Endodermal cell (in vitro differentiated cells): ENCODE results near the gene MYO16. TPM values are rescaled to one million over a fixed set of nuclear protein-coding genes. Genes with fewer than 3 reads are reported as not detected.

ENCODE experiments used
- DNase-seq: peaks from one replicate; pipeline ENCODE4 v3.0.0-alpha.2; 2017
- H3K27ac ChIP-seq: 2 replicates; pipeline ENCODE4 v1.5.1; 2013; ENCODE audit warnings: mild to moderate bottlenecking, low read depth, low read length, moderate library complexity
- H3K27me3 ChIP-seq: 2 replicates; pipeline ENCODE4 v1.6.1; 2013; ENCODE audit warnings: mild to moderate bottlenecking, low read length, moderate library complexity; ENCODE audit not compliant: insufficient read depth, control insufficient read depth, poor library complexity, severe bottlenecking
- H3K36me3 ChIP-seq: 2 replicates; pipeline ENCODE4 v1.7.0; 2013; ENCODE audit warnings: mild to moderate bottlenecking, low read length, moderate library complexity; ENCODE audit not compliant: control insufficient read depth, insufficient read depth
- H3K4me1 ChIP-seq: one replicate; pipeline ENCODE4 v1.7.0; 2013; ENCODE audit warnings: low read length; ENCODE audit not compliant: control insufficient read depth, insufficient read depth
- H3K4me3 ChIP-seq: 2 replicates; pipeline ENCODE4 v1.5.1; 2013; ENCODE audit warnings: mild to moderate bottlenecking, low read length, moderate library complexity
- H3K9ac ChIP-seq: 2 replicates; pipeline ENCODE4 v1.6.1; 2013; ENCODE audit warnings: mild to moderate bottlenecking, low read length, moderate library complexity; ENCODE audit not compliant: poor library complexity, severe bottlenecking; ENCODE audit errors: extremely low read depth
- H3K9me3 ChIP-seq: 2 replicates; pipeline ENCODE4 v1.6.1; 2013; ENCODE audit warnings: mild to moderate bottlenecking, low read length, moderate library complexity; ENCODE audit not compliant: control insufficient read depth
- H3K27ac Mint-ChIP-seq: 2 replicates; pipeline ENCODE4 v1.8.0; 2020; ENCODE audit warnings: mixed read lengths
- H3K27me3 Mint-ChIP-seq: 2 replicates; pipeline ENCODE4 v1.8.0; 2021; ENCODE audit warnings: mild to moderate bottlenecking, mixed read lengths; ENCODE audit not compliant: insufficient read depth
- H3K36me3 Mint-ChIP-seq: 2 replicates; pipeline ENCODE4 v1.8.0; 2020; ENCODE audit warnings: low read depth, mixed read lengths
- H3K4me1 Mint-ChIP-seq: 2 replicates; pipeline ENCODE4 v1.8.0; 2020; ENCODE audit warnings: mixed read lengths
- H3K4me3 Mint-ChIP-seq: 2 replicates; pipeline ENCODE4 v1.8.0; 2020; ENCODE audit warnings: mild to moderate bottlenecking, moderate library complexity, mixed read lengths
- H3K9me3 Mint-ChIP-seq: 2 replicates; pipeline ENCODE4 v1.8.0; 2020; ENCODE audit warnings: mild to moderate bottlenecking, mixed read lengths
- CTCF ChIP-seq: fragments of 200-600 bp; sonication (generic); conservative IDR thresholded peaks from 2 replicates; pipeline ENCODE4 v1.5.0; 2021; ENCODE audit warnings: antibody characterized with exemption, mild to moderate bottlenecking
- WGBS, 2 experiments: methylation state at CpG; one replicate each; pipeline versions ENCODE4 v1.1.5 to v1.1.7; 2013; ENCODE audit warnings: missing lambda C conversion rate in 2 of 2, mixed read lengths in 1 of 2; ENCODE audit not compliant: insufficient coverage in 1 of 2, insufficient read length in 1 of 2; 5-methylcytosine and 5-hydroxymethylcytosine counted together
- total RNA-seq, 2 donors: library from RNA; stranded (reverse); fragmentation: NEBNext Ultra II Directional in 1 of 2; extraction: Animal tissue kit (Norgen Biotek cat#: 25700) in 1 of 2; gene quantifications; 2 replicates in 1 of 2; 3 replicates in 1 of 2; pipeline ENCODE4 v1.2.1, GENCODE V29; 2021

The MYO16 gene
- total RNA-seq, 2 donors from 2014 or later: 0.70 to 1.2 TPM

- H3K4me1 Mint-ChIP-seq: peaks cover 28% of the 10 kb centered on the region
- no peaks in the 10 kb centered on the region for H3K27me3 Mint-ChIP-seq
- H3K36me3 ChIP-seq: no peaks in the 10 kb centered on the region
- H3K27ac ChIP-seq: no peak overlapping the region
- H3K4me3 ChIP-seq: no peak overlapping the region
- no peak for DNase-seq
- TF ChIP-seq CTCF: no peak
- no peaks in the 10 kb centered on the region for H3K36me3 Mint-ChIP-seq
- no peak overlapping the region for H3K27ac Mint-ChIP-seq
- H3K9me3 Mint-ChIP-seq: no peaks in the 10 kb centered on the region
- no peak overlapping the region for H3K4me3 Mint-ChIP-seq
- H3K9ac ChIP-seq: no peak overlapping the region
- 88 to 100% methylated on average over 1 to 4 of the region's 5 CpGs for WGBS, 2 experiments
- no peaks in the 10 kb centered on the region for H3K27me3 ChIP-seq
- H3K9me3 ChIP-seq: no peaks in the 10 kb centered on the region
- peaks cover 10% of the 10 kb centered on the region for H3K4me1 ChIP-seq
Measured at GRCh38 chr13:109126178-109126577, 496.8 kb downstream of the MYO16 start.

- Mint-ChIP-seq H3K9me3 (no peaks in the 10 kb centered on the region), H3K27ac (no peak overlapping the region), H3K36me3 (no peaks in the 10 kb centered on the region), H3K4me1 (peaks cover 35% of the 10 kb centered on the region), H3K4me3 (no peak overlapping the region), H3K27me3 (no peaks in the 10 kb centered on the region)
- no peak for TF ChIP-seq CTCF
- H3K9me3 ChIP-seq: no peaks in the 10 kb centered on the region
- no peaks in the 10 kb centered on the region for H3K36me3 ChIP-seq
- no peaks in the 10 kb centered on the region for H3K27me3 ChIP-seq
- peak overlapping the region; percentile 18 for H3K27ac ChIP-seq
- DNase-seq: no peak
- H3K4me1 ChIP-seq: peaks cover 15% of the 10 kb centered on the region
- no peak overlapping the region for H3K9ac ChIP-seq
- 93 to 95% methylated on average over 19 to 34 of the region's 34 CpGs for WGBS, 2 experiments
- no peak overlapping the region for H3K4me3 ChIP-seq
Measured at GRCh38 chr13:109126891-109127641, 497.7 kb downstream of the MYO16 start.

GRCh38 chr13:109128121-109128520, 498.7 kb downstream of the MYO16 start:
- Histone ChIP-seq H3K36me3 (no peaks in the 10 kb centered on the region), H3K27ac (no peak overlapping the region), H3K9me3 (no peaks in the 10 kb centered on the region), H3K27me3 (no peaks in the 10 kb centered on the region), H3K4me3 (no peak overlapping the region), H3K9ac (no peak overlapping the region), H3K4me1 (peaks cover 15% of the 10 kb centered on the region)
- Mint-ChIP-seq H3K27me3 (no peaks in the 10 kb centered on the region), H3K4me3 (no peak overlapping the region), H3K27ac (no peak overlapping the region), H3K9me3 (no peaks in the 10 kb centered on the region), H3K4me1 (peaks cover 34% of the 10 kb centered on the region), H3K36me3 (no peaks in the 10 kb centered on the region)
- 95 to 100% methylated on average over 2 to 6 of the region's 6 CpGs for WGBS, 2 experiments
- no peak for TF ChIP-seq CTCF
- no peak for DNase-seq
